ENCODE data around the gene DSCAML1.
"Not testable (repeated sequence)": the region's sequence is repeated elsewhere in the genome, so short reads cannot be mapped to it uniquely, and the experiment has no call there.

The DSCAML1 gene

DNA sequence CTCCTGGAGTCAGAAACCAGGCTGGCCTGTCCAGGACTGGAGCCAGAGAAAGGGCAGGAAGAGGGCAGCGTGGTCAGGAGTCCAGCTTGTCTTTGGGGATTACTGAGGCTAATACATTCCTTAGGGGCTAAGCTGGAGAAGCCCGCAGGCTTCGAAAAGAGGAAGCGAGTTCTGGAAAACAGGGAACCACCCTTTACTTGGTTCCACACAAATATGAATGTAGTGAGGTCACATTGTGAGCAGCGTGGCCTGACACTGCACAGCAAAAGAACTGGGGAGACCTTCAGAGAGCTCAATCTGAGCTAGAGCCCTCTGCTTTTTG is 337.1 kb downstream of the DSCAML1 start:
- DNase-seq: no peak

DNA sequence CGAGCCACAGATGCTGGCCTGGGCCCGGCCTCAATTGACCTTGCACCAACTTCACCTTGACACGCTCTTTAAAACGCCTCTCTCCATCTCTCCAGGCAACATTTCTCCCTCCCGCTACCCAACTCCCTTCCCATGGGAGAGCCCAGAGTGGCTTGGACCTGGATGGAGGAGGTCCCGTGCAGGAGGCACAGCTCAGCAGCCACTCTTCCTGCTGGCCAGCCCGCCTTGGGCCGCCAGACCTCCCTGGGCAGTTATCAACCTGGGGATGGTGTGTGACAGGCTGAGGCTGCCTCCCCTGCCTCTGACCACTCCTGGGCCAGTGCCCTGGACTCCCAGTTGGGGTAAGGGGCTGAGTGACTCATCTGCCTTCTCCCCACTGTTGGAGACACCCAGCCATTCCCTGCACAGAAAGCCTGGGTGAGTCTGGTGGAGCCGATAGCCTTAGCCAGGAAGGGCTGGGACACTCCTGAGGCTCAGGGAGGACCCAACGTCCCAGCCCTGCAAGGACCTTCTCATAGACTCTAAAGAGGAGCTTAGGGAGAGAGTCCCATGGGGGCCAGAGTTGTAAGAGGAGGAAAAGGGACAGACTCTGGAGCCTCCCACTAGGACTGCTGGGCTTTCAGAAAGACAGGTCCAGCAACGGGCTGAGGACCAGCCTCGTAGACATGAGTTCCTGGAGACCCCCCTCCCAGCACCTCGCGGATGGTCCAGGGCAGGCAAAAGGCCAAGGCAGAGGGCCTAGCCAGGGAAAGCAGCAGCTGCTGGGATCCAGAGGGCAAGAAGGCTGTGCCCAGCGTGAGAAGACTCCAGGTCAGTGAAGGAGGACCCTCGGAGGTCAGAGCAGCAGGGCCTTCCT is 337.7 kb downstream of the DSCAML1 start:
- no peak for DNase-seq

DNA sequence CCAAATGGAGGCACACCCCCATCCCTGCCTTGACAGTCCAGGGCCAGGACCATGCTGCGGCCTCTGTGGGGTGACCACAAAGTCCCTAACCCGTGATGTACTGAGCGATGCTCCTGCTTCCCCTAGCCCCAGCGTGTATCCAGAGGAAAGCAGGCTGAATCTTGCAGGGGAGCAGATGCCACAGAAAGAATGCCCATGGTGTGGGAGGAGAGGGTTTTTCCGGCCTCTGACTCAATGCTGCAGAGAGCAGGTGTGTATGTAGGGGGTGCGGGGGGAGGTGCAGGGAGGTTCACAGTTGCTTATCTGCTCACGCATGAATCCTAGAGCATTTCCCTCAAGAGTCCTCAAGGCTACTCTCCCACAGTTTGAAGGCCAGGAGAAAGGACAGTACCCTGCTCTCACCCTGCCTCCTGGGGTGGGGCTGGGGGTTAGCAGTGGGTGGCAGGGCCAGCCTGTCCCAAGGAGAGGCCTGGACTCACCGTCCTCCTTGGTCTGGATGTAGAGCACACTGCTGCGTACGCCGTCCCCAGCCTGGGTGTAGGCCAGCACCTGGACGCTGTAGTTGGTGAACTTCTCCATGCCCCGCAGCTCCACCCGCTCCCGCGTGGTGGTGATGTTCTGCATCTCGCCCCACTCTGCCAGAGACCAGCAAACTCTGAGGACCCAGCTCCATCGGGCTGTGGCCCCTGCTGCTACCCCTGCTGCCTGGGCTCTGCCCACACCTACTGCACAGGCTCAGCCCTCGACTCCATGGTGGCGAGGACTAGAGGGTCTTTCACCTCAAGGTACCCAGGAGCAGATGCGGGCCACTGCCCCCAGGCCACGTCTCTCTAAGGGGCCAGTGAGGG is 338.5 kb downstream of the DSCAML1 start:
- DNase-seq: peak; percentile 85

DNA sequence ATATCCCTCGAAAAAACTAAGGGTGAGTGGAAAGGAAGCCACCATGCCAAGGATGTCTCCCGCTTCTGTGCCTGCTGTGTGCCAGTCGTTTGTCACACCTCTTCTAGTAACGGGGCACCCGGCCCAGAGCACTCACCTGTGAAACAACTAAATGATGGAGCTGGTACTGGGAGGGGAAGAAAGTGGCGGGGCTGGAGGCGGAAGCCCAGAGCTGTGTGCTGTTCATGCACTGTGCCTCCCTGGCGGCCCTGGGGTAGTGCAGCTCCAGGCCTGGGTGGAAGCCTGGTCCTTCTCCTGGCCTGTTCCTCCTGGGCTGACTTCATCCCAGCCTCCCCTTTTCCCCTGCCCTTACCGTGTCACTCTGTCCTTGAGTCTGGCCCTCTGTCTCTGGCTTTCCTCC is 339.2 kb downstream of the DSCAML1 start:
- peak; percentile 53 for DNase-seq

DNA sequence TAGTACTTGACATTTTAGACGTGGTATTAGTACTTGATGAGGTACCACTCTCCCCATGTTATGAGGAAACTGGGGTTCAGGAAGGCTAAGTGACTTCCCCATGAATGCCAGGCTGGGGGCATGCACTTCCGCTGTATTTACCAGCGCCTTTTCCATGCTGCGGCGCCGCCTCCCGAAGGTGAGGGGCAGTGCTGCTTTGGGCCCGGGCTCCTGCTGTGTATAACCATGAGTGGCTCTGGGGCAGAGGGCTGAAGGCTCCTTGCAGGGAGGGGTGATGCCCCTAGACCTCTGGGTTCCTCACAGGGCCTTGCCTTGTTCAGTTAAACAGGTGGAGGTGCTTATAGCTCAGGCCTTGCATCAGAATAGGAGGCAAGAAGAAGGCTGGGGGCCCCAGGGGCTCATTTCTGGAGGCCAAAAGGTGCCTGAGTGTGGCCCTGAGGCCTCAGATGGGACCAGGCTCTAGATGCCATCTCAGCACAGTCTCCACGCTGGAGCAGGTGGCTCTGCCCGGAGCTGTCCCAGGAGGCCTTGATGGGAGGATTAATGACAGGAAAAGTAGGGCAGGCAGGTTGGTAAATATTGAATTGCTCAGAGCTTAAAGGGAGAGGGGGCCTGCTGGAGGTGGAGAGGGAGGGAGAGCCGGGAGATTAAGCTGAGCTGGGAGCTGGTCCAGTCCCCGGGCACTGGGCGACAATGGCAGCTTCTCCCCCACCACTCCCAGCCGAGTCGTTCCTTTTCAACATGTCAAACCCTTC is 339.8 kb downstream of the DSCAML1 start:
- DNase-seq: peak; percentile 85

DNA sequence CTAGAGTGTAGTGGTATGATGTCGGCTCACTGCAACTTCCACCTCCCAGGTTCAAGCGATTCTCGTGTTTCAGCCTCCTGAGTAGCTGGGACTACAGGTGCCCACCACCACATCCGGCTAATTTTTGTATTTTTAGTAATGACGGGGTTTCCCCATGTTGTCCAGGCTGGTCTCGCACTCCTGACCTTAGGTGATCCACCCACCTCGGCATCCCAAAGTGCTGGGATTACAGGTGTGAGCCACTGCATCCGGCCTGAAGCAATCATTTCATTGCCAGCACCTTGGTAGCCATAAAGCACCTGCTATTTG is 340.3 kb downstream of the DSCAML1 start:
- DNase-seq: not testable (repeated sequence)

DNA sequence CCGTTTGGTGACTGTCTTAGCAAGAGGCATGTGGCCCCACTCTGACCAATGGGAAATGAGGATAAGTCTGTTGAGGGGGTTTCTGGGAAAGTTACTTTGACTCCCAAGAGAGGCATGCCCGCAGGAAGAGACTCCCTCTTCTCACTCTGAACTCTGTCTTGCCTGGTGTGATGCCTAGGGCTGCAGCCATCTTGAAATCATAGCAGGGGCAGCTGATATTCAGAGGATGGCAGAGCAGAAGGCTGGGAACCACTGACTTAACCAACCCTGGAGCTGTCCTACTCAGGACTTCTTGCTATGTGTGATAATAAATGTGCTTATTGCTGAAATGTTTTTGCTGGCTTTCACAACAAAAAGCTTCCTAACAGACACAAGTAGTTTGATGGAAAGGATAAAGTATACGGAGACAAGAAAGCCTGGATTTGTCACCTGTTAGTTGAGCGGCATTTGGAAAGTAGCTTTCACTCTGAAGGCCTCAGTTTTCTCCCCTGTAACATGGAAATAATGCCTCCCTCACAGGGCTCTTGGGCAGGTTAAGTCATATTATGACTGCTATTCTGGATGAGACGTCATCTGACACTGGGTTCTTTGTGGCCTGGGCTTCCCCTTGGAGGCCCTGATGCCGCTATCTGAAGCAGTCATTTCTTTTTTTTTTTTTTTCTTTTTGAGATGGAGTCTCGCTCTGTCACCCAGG is 340.8 kb downstream of the DSCAML1 start:
- DNase-seq: no peak

DNA sequence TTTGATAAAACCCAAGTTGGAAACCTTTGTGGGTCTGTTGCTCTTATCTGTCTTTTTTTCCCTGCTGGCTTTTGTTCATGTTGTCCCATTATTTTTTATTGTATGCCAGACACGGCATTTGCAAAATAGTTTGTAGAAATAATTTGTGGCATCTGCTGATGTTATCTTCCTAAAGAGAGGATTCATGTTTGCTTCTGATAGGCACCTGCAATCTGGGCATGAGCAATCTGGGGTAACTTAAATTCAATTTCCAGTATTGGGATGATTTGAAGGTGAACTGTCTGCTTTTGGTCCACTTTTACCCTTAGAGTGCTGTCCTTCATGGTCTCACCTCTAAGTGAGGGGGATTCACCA is 342.5 kb downstream of the DSCAML1 start:
- no peak for DNase-seq

DNA sequence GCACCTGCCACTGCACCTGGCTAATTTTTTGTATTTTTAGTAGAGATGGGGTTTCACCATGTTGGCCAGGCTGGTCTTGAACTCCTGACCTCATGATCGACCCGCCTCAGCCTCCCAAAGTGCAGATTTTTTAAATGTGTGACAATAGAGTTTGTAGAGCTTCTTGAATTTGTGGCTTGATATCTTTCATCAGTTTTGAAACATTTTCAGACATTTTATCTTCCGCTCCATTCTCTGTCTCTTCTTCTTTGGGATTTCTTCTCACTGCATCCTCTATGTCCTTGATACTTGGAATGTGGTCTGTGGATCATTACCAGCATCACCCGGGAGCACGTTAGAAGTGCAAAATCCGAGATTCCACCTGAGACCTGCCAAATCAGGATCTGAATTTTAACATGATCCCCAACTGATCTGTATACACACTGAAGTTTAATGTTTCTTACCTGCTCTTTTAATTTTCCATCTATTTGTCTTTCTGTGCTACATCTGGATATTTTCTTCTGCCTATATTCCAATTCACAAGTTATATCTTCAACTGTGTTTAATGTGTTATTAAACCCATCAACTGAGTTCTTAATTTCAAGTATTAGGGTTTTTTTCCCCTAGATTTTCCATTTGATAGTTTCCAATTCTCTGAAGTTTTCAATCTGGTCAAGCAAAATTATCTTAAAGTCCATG is 343.0 kb downstream of the DSCAML1 start:
- no peak for DNase-seq

DNA sequence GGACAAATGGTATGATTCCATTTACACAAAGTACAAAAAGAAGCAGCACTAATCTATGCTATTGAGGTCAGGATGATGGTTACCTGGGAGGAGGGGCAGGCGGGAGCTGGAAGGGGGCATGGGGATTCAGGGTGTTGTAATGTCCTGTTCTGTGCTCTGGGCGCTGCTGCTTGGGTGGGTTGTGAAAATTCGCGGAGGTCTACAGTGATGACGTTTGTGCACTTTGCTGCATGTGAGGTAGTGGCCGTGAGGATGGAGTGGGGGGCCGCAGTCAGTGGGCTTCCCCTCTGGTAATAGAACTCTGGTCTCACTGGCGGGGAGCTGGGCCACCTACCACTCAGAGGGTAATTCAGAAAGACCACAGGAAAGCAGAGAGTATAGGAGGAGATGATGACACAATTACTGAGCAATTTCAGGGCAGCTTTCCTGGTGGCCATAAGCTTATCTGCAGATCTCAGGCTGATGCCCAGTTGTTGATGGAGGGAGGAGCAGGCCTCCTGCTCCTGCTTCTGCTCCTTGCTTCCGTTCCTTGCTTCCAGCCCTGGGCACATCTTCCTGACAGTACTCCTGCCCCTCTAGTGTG is 347.8 kb downstream of the DSCAML1 start:
- no peak for DNase-seq

DNA sequence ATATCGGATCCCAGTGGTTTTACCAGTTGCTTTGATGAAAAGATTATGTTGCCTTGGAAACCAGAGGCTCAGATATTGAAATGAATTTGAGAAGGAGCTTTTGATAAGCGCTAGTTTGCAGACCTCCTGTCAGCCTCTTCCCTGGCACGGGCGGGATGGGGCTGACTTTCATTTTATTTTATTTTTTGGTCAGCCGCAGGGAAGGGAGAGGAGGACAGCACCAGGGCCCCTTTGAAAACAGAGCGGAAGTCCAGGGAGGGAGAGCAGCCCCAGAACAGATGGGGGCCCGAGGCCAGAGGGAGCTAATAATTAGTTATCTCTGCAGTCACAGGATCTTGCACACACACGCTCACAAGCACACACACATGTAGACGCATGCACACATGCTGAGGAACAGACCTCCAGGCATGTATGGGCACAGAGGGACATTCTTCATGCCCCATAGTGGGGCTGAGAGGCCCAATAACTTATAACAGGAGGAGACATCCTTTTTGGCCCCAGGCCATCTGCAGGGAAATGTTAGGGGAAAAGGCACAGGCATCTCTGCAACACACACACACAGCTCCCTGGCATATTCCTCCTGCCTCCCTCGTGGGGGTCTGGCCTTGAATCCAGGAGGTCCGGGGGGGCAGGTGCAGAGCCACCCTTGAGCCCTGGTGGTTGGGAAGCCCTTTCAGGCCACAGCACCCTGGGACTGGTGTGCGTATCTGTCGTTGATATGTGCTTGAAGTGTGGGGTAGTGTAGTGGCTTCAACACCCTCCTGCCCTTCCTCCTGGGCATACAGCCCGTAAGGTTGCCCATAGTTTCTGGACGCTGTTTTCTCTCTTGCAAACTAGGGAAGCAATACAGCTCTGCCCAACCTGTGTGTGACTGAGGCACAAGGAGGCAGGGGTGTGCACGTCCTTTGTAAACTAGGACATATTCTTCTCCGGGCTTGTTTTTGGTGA is 352.0 kb downstream of the DSCAML1 start:
- no peak for DNase-seq

DNA sequence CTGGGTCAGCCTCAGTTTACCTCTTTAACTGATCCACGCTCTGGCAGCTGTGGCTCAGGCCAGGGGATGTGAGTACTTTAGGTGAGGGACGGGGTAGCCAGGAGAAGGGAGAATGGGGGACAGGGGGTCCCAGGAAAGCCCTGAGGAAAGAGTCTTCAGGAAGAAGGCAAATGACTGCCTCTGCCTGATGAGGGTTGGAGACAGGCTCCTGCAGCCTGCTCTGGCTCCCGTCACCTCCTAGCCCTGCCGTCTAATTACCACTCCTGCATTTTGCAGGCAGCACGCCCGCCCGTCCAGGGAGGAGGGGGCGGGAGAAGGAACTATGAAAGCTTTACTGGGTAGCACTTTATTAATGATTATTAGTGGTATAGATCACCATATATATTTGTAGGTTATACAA is 352.8 kb downstream of the DSCAML1 start:
- DNase-seq: no peak

DNA sequence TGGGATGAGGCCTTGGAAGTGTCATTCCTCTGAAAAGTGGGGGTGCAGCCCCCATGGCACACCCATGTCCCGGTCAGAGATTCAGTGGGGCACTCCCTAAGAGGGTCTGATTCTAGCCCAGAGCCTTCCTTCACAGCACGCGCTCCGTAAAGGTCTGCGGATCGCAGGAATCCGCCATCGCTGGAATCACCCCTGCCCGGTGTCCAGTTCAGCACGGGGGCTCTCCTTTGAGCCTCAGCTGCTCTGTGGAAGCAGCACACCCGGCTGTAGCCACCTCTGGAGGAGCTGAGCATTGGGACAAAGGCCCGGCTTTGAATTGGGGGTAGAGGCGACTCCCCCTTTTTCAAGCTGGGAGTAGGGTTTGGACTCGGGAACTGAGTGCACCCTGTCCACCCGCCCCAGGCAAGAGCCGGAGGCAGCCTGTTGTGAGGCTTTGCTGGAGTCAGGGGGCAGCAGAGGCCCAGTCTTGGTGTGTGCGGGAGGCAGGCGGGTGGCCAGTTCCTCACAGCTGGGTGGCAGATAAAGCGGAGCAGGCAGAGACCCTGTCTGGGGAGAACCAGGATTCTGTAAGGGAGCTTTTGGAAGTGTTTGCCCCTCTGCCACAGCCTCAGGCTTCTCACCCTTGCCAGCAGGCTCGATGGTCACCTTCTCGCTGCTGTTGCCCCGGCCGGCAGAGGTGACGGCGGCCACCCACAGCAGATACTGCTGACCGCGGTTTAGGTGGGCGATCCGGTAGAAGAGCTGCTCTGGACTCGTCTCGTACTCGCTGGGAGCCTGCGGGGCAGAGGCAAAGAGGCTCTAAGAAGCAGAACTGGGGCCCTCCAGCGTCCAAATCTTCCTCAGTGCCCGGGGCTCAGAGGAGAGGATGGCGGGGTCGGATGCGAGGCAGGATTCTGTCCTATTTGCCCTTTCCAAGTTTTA is 353.5 kb downstream of the DSCAML1 start:
- peak; percentile 62 for DNase-seq

DNA sequence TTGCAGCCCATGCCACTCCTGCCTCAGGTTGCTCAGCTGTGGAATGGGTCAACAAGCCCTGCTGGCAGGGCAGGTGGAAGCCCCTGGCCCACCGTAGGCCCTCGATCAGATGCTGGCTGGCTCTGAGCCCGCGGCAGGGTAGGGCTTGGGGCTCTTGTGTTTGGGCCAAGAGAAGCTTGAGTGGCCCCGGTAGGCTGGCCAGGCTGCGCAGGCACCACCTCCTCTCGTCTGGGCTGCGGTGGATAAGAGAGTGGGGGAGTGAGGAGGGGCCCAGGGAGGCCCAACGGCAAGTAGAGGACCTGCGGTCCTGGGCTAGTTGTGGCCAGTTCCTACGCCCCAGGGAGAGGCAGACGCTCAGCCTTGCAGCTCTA is 354.2 kb downstream of the DSCAML1 start:
- DNase-seq: no peak

DNA sequence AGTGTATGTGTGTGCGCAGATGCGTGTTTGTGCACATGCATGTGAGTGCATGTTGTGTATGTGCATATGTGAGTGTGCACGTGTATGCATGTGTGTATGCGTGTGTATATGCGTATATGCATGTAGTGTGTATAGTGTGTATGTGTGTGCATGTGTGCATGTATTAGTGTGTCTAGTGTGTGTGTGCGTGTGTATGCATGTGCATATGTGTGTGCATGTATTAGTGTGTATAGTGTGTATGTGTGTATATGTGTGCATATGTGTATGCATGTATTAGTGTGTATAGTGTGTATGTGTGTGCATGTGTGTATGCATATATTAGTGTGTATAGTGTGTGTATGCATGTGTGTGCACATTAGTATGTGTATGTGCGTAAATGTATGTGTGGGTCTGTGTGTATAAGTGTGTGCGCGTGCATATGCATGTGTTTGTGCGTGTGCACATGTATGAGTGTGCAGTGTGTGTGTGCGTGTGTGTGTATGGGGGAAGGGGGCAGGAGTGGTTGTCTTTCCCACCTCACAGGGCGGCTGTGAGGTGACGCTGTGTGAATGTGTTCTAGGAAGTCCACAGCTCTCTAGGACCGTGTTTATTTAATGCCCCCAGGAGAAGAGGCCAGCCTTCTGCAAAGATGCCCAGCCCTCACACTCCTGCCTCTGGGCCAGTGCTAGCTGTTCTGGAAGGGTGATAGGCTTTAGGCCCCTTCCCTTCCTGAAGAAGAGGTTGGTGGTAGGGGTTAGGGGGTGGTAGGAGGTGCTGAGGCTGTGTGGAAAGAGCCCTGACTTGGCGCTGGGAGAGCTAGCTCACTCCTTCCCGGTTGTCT is 354.8 kb downstream of the DSCAML1 start:
- no peak for DNase-seq

DNA sequence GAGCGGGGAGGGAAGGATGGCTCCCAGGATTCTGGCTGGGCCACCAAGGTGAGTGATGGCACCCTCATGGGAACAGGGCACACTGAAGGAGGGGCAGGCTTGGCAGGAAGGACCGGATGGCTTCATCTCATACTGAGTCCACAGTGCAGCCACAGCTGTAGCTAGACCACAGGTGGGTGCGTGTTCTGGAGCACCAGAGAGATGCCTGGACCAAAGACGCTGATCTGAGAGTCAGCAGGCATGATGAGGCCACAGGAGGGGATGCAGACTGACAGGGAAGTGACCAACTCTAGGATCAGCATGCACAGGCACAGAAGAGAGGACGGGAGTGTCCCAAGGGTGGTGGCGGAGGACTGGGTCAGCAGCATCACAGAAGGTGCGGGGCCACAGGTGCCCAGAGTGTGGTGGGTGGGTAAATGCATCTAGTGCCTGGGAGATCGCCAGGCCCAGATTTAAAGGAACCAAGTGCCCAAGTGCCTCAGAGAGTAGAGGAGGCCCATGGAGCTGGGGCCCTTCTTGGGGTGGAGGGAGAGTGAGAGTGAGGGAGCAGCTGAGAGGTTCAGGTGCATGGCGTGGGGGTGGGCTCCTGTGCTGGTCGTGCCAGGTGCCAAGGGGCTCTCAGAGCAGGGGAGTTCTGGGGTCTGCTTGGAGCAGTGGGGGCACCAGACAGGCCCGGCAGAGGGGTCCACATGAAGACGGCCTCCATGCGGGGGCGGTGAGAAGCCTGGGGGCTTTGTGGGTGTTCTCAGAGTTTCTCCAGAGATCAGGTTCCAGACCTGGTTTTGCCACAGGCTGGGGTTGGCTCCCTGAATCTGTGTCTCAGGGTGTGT is 355.7 kb downstream of the DSCAML1 start:
- no peak for DNase-seq

DNA sequence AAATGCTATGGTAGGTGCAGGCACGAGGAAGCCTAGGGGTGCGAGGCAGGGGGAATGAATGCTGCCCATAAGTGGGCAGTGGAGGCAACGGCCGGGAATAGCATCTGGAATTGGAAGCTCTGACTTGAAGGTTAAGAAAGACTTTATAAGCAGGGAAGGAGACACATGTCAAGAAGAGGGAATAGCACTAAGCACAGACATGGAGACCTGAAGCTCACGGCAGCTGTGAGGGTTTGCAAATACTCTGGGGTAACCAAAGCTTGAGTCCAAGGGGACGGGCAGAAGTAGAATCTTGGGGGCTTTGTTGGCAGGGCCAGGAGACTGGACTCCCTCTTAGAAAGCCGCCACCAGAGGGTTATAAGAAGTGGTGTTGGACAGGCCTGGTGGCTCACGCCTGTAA is 356.8 kb downstream of the DSCAML1 start:
- no peak for DNase-seq

DNA sequence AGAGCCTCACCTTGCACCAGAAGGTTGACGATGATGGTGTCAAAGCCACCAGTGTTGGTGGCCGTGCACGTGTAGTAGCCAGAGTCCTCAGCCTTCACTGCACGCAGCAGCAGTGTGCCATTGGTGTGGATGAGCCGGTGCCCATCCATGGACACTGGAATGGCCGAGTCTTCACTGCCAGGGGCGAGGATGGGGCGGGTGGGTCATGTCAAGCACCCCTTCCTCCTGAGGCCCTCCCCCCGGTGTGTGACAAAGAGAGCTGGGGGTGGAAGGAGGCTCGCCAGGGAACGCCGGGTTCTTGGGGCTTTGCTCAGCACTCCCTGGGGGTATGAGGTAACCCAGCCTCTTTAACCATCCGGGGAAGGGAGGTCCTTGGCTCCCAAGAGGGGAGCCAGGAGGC is 357.8 kb downstream of the DSCAML1 start:
- DNase-seq: no peak
